SK-N-SH treated with all-trans-retinoic acid at 6 μM for 48 hours (cell line): ENCODE measurements around the gene HSPA12A.

Source experiments
- ATAC-seq: fragments of 200-7000 bp; cut with Tn5 transposase; 3 replicates; pipeline ENCODE4 v1.9.1; 2020; ENCODE audit warnings: mild to moderate bottlenecking, moderate library complexity
- ARNTL ChIP-seq: fragments of 450-650 bp; formaldehyde crosslinking; IDR thresholded peaks from 2 replicates; pipeline ENCODE4 v1.5.0; 2020; ENCODE audit warnings: low read depth, mild to moderate bottlenecking, moderate library complexity, borderline replicate concordance
- CSDC2 ChIP-seq: fragments of 250-450 bp; sonication (Bioruptor Pico); IDR thresholded peaks from 2 replicates; pipeline ENCODE4 v1.5.0; 2020; ENCODE audit warnings: mild to moderate bottlenecking, moderate library complexity
- ESRRG ChIP-seq: fragments of 250-450 bp; sonication (Bioruptor Pico); IDR thresholded peaks from 2 replicates; pipeline ENCODE4 v1.6.1; 2021; ENCODE audit warnings: mild to moderate bottlenecking
- GLIS3 ChIP-seq: fragments of 250-450 bp; sonication (Bioruptor Pico); IDR thresholded peaks from 2 replicates; pipeline ENCODE4 v1.5.0; 2020; ENCODE audit warnings: mild to moderate bottlenecking, moderate library complexity
- OSR1 ChIP-seq: fragments of 250-450 bp; sonication (Bioruptor Pico); IDR thresholded peaks from 2 replicates; pipeline ENCODE4 v1.8.0; 2022; ENCODE audit warnings: moderate library complexity, mild to moderate bottlenecking, inconsistent platforms
- PPARA ChIP-seq: fragments of 250-450 bp; sonication (Bioruptor Pico); IDR thresholded peaks from 2 replicates; pipeline ENCODE4 v1.5.0; 2020; ENCODE audit warnings: mild to moderate bottlenecking, borderline replicate concordance
- RARB ChIP-seq: fragments of 250-450 bp; sonication (Bioruptor Pico); IDR thresholded peaks from 2 replicates; pipeline ENCODE4 v1.8.0; 2021; ENCODE audit warnings: mild to moderate bottlenecking, moderate library complexity
- SNAI2 ChIP-seq: fragments of 250-450 bp; sonication (Bioruptor Pico); IDR thresholded peaks from 2 replicates; pipeline ENCODE4 v1.5.0; 2020; ENCODE audit warnings: mild to moderate bottlenecking, moderate library complexity
- TCF4 ChIP-seq: fragments of 250-450 bp; sonication (Bioruptor Pico); IDR thresholded peaks from 2 replicates; pipeline ENCODE4 v1.8.0; 2021; ENCODE audit warnings: mild to moderate bottlenecking, moderate library complexity, borderline replicate concordance
- TOX ChIP-seq: fragments of 250-450 bp; sonication (Bioruptor Pico); IDR thresholded peaks from 2 replicates; pipeline ENCODE4 v1.8.0; 2021; ENCODE audit warnings: mild to moderate bottlenecking, moderate library complexity, borderline replicate concordance
- ZC3H10 ChIP-seq: fragments of 250-450 bp; sonication (Bioruptor Pico); IDR thresholded peaks from 2 replicates; pipeline ENCODE4 v1.5.1; 2021; ENCODE audit warnings: mild to moderate bottlenecking, moderate library complexity
- ZFP3 ChIP-seq: fragments of 250-450 bp; sonication (Bioruptor Pico); IDR thresholded peaks from 2 replicates; pipeline ENCODE4 v1.5.0; 2020; ENCODE audit warnings: mild to moderate bottlenecking, moderate library complexity
- ZNF70 ChIP-seq: fragments of 450-650 bp; formaldehyde crosslinking; IDR thresholded peaks from 2 replicates; pipeline ENCODE4 v1.5.0; 2020; ENCODE audit warnings: mild to moderate bottlenecking, moderate library complexity
- TF ChIP-seq, protein P1 (sequence below): fragments of 250-450 bp; sonication (Bioruptor Pico); IDR thresholded peaks from 2 replicates; pipeline ENCODE4 v1.8.0; 2020; ENCODE audit warnings: mild to moderate bottlenecking, moderate library complexity, borderline replicate concordance
- TF ChIP-seq, protein P2 (sequence below): fragments of 250-450 bp; sonication (Bioruptor Pico); IDR thresholded peaks from 2 replicates; pipeline ENCODE4 v1.5.1; 2021; ENCODE audit warnings: mild to moderate bottlenecking, moderate library complexity
- TF ChIP-seq, protein P3 (sequence below): fragments of 250-450 bp; sonication (Bioruptor Pico); IDR thresholded peaks from 2 replicates; pipeline ENCODE4 v1.8.0; 2021; ENCODE audit warnings: low read depth, mild to moderate bottlenecking, moderate library complexity, borderline replicate concordance
- TF ChIP-seq, protein P4 (sequence below): fragments of 250-450 bp; sonication (Bioruptor Pico); IDR thresholded peaks from 2 replicates; pipeline ENCODE4 v1.5.1; 2020; ENCODE audit warnings: low read depth, mild to moderate bottlenecking, moderate library complexity
- TF ChIP-seq, protein P5 (sequence below): fragments of 250-450 bp; sonication (Bioruptor Pico); IDR thresholded peaks from 2 replicates; pipeline ENCODE4 v1.5.0; 2020; ENCODE audit warnings: mild to moderate bottlenecking, moderate library complexity

The HSPA12A gene

DNA sequence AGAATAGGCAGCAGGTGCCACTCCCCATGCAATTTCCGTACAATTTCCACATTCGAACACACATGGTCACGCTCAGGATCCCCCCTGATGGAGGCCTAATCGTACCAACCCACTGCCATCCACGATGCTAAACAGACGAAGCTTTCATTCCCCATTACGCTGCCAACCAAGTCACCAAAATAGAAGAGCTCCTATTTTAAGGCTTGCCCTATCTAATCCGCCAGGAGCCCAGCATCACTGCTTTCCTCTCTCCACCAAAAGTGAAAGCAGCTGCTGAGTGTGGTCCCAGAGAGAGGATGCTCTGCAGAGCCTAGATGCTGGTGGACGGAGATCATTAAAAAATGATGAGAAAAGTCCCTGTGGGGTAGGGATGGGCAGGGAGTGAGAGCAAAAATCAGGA lies 43.3 kb downstream of the HSPA12A start:
- ATAC-seq, result no peak
- no peak for TF ChIP-seq PPARA (CRISPR knock-in tag)
- TF ChIP-seq TCF4 (CRISPR knock-in tag), result no peak
- no peak for TF ChIP-seq GLIS3 (CRISPR knock-in tag)
- no peak for TF ChIP-seq CSDC2
- no peak for TF ChIP-seq ESRRG (CRISPR knock-in tag)
- TF ChIP-seq, protein P1, sequence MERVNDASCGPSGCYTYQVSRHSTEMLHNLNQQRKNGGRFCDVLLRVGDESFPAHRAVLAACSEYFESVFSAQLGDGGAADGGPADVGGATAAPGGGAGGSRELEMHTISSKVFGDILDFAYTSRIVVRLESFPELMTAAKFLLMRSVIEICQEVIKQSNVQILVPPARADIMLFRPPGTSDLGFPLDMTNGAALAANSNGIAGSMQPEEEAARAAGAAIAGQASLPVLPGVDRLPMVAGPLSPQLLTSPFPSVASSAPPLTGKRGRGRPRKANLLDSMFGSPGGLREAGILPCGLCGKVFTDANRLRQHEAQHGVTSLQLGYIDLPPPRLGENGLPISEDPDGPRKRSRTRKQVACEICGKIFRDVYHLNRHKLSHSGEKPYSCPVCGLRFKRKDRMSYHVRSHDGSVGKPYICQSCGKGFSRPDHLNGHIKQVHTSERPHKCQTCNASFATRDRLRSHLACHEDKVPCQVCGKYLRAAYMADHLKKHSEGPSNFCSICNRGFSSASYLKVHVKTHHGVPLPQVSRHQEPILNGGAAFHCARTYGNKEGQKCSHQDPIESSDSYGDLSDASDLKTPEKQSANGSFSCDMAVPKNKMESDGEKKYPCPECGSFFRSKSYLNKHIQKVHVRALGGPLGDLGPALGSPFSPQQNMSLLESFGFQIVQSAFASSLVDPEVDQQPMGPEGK (CRISPR knock-in tag), result no peak
- TF ChIP-seq ARNTL (CRISPR knock-in tag), result no peak

DNA sequence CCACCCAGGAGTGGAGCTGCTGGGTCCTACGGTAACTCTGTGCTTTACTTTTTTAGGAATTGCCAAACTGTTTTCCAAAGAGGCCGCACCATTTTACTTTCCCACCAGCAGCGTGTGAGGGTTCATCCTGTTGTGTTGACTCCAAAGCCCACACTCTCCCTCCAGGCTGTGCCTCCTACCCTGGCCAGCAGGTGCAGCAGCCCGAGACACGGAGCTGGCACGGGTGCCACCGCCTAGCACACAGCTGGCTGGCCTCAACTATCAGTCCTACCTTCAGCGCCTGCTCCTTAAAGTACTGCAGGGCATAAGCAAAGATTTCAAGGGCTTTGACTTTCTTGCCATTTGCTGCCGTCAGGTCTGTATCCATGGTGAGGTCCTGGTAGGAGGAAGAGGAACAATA lies 44.0 kb downstream of the HSPA12A start:
- ATAC-seq, result no peak
- TF ChIP-seq ARNTL (CRISPR knock-in tag) (no peak), PPARA (CRISPR knock-in tag) (no peak), ZFP3 (CRISPR knock-in tag) (no peak), SNAI2 (no peak), ZC3H10 (no peak), TCF4 (CRISPR knock-in tag) (no peak)
- TF ChIP-seq, protein P2, sequence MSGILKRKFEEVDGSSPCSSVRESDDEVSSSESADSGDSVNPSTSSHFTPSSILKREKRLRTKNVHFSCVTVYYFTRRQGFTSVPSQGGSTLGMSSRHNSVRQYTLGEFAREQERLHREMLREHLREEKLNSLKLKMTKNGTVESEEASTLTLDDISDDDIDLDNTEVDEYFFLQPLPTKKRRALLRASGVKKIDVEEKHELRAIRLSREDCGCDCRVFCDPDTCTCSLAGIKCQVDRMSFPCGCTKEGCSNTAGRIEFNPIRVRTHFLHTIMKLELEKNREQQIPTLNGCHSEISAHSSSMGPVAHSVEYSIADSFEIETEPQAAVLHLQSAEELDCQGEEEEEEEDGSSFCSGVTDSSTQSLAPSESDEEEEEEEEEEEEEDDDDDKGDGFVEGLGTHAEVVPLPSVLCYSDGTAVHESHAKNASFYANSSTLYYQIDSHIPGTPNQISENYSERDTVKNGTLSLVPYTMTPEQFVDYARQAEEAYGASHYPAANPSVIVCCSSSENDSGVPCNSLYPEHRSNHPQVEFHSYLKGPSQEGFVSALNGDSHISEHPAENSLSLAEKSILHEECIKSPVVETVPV (CRISPR knock-in tag), result no peak
- TF ChIP-seq, protein P3, sequence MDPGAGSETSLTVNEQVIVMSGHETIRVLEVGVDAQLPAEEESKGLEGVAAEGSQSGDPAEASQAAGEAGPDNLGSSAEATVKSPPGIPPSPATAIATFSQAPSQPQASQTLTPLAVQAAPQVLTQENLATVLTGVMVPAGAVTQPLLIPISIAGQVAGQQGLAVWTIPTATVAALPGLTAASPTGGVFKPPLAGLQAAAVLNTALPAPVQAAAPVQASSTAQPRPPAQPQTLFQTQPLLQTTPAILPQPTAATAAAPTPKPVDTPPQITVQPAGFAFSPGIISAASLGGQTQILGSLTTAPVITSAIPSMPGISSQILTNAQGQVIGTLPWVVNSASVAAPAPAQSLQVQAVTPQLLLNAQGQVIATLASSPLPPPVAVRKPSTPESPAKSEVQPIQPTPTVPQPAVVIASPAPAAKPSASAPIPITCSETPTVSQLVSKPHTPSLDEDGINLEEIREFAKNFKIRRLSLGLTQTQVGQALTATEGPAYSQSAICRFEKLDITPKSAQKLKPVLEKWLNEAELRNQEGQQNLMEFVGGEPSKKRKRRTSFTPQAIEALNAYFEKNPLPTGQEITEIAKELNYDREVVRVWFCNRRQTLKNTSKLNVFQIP (CRISPR knock-in tag), result no peak
- TF ChIP-seq, protein P4, sequence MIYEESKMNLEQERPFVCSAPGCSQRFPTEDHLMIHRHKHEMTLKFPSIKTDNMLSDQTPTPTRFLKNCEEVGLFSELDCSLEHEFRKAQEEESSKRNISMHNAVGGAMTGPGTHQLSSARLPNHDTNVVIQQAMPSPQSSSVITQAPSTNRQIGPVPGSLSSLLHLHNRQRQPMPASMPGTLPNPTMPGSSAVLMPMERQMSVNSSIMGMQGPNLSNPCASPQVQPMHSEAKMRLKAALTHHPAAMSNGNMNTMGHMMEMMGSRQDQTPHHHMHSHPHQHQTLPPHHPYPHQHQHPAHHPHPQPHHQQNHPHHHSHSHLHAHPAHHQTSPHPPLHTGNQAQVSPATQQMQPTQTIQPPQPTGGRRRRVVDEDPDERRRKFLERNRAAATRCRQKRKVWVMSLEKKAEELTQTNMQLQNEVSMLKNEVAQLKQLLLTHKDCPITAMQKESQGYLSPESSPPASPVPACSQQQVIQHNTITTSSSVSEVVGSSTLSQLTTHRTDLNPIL, result no peak
- TF ChIP-seq, protein P5, sequence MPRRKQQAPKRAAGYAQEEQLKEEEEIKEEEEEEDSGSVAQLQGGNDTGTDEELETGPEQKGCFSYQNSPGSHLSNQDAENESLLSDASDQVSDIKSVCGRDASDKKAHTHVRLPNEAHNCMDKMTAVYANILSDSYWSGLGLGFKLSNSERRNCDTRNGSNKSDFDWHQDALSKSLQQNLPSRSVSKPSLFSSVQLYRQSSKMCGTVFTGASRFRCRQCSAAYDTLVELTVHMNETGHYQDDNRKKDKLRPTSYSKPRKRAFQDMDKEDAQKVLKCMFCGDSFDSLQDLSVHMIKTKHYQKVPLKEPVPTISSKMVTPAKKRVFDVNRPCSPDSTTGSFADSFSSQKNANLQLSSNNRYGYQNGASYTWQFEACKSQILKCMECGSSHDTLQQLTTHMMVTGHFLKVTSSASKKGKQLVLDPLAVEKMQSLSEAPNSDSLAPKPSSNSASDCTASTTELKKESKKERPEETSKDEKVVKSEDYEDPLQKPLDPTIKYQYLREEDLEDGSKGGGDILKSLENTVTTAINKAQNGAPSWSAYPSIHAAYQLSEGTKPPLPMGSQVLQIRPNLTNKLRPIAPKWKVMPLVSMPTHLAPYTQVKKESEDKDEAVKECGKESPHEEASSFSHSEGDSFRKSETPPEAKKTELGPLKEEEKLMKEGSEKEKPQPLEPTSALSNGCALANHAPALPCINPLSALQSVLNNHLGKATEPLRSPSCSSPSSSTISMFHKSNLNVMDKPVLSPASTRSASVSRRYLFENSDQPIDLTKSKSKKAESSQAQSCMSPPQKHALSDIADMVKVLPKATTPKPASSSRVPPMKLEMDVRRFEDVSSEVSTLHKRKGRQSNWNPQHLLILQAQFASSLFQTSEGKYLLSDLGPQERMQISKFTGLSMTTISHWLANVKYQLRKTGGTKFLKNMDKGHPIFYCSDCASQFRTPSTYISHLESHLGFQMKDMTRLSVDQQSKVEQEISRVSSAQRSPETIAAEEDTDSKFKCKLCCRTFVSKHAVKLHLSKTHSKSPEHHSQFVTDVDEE (CRISPR knock-in tag), result no peak
- TF ChIP-seq, protein P1 (CRISPR knock-in tag), result no peak

DNA sequence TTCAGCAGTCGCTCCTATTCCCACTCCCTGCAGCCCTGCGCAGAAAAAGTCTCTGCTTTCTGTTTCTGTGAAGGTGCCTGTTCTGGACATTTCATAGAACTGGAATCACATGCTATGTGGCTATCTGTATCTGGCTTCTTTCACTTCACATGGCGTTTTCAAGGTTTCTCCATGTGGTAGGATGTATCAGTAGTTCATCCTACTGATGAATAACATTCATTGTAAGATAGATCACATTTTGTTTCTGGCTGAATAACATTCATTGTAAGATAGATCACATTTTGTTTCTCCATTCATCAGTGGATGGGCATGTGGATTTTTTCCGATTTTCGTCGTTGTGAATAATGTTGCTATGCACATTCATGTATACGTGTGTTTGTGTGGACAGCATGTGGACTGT lies 44.5 kb downstream of the HSPA12A start:
- no peak for ATAC-seq
- TF ChIP-seq ZFP3 (CRISPR knock-in tag) (no peak), ZNF70 (CRISPR knock-in tag) (no peak), RARB (CRISPR knock-in tag) (no peak), ESRRG (CRISPR knock-in tag) (no peak), TOX (no peak), OSR1 (CRISPR knock-in tag) (no peak), GLIS3 (CRISPR knock-in tag) (no peak), CSDC2 (no peak), ZC3H10 (no peak), SNAI2 (no peak)
- TF ChIP-seq, protein P1 (CRISPR knock-in tag), result no peak
- TF ChIP-seq, protein P5 (CRISPR knock-in tag), result no peak
- TF ChIP-seq, protein P3 (CRISPR knock-in tag), result no peak
